HG03103 (cell line): ENCODE data around the gene CBX2.
"Not testable (repeated sequence)": the region's sequence is repeated elsewhere in the genome, so short reads cannot be mapped to it uniquely, and the experiment has no call there.

Source experiments
- ATAC-seq: cut with Tn5 transposase; IDR thresholded peaks from one replicate; pipeline ENCODE4 v1.9.1; 2021; ENCODE audit warnings: low read depth; ENCODE audit not compliant: unreplicated experiment

The CBX2 gene

GRCh38 chr17:79742589-79742918, 35.4 kb upstream of the CBX2 start:
- ATAC-seq: no peak

- no peak for ATAC-seq
Measured at GRCh38 chr17:79742951-79743476, 34.9 kb upstream of the CBX2 start.

GRCh38 chr17:79743614-79744013, 34.3 kb upstream of the CBX2 start:
- ATAC-seq: no peak

- no peak for ATAC-seq
Measured at GRCh38 chr17:79745641-79746105, 32.3 kb upstream of the CBX2 start.

- no peak for ATAC-seq
Measured at GRCh38 chr17:79746889-79747507, 30.9 kb upstream of the CBX2 start.

- no peak for ATAC-seq
Measured at GRCh38 chr17:79747508-79748294, 30.2 kb upstream of the CBX2 start.

GRCh38 chr17:79748295-79749099, 29.5 kb upstream of the CBX2 start:
- no peak for ATAC-seq

GRCh38 chr17:79749156-79749815, 28.7 kb upstream of the CBX2 start:
- ATAC-seq: no peak

- no peak for ATAC-seq
Measured at GRCh38 chr17:79749958-79750357, 28.0 kb upstream of the CBX2 start.

GRCh38 chr17:79750650-79751545, 27.1 kb upstream of the CBX2 start:
- ATAC-seq: no peak

GRCh38 chr17:79752175-79752574, 25.8 kb upstream of the CBX2 start:
- ATAC-seq: no peak

GRCh38 chr17:79754370-79754769, 23.6 kb upstream of the CBX2 start:
- no peak for ATAC-seq

GRCh38 chr17:79754903-79755302, 23.0 kb upstream of the CBX2 start:
- not testable (repeated sequence) for ATAC-seq

GRCh38 chr17:79755591-79755990, 22.4 kb upstream of the CBX2 start:
- no peak for ATAC-seq

GRCh38 chr17:79757140-79757745, 20.7 kb upstream of the CBX2 start:
- no peak for ATAC-seq

- ATAC-seq: no peak
Measured at GRCh38 chr17:79758271-79758670, 19.7 kb upstream of the CBX2 start.

GRCh38 chr17:79760197-79760906, 17.6 kb upstream of the CBX2 start:
- ATAC-seq: no peak

GRCh38 chr17:79761894-79762589, 15.9 kb upstream of the CBX2 start:
- ATAC-seq: no peak
